GM12878 (cell line): ENCODE results near the gene BTNL8. TPM values are rescaled to one million over a fixed set of nuclear protein-coding genes. Genes with fewer than 3 reads are reported as not detected.
"Not testable (repeated sequence)": the region's sequence is repeated elsewhere in the genome, so short reads cannot be mapped to it uniquely, and the experiment has no call there.

Experiments
- ATAC-seq: fragments of 200-7000 bp; cut with Tn5 transposase; 3 replicates; pipeline ENCODE4 v1.9.1; 2020; ENCODE audit warnings: mild to moderate bottlenecking, moderate library complexity
- BruUV-seq: library from RNA; stranded (reverse); fragments of 400-500 nt; replicated peaks from 2 replicates; lab custom pipeline; 2021; lab: Mats Ljungman, UMichigan
- CTCF ChIA-PET: fragments of 300-600 bp; sonication (Branson Sonifier 250); formaldehyde crosslinking; extraction: SDS; loops from one replicate; lab custom pipeline; 2021; ENCODE audit warnings: inconsistent platforms; lab: Yijun Ruan, JAX
- POLR2A ChIA-PET: fragments of 350-600 bp; formaldehyde crosslinking; extraction: SDS; loops from one replicate; lab custom pipeline; 2021; ENCODE audit warnings: inconsistent platforms; lab: Charles Lee
- RAD21 ChIA-PET: fragments of 300-600 bp; sonication (Branson Sonifier 250); formaldehyde crosslinking; loops from one replicate; lab custom pipeline; 2023; ENCODE audit warnings: antibody characterized with exemption; ENCODE audit not compliant: unreplicated experiment; lab: Charles Lee
- SMC1A ChIA-PET: fragments of 300-600 bp; sonication (Branson Sonifier 250); formaldehyde crosslinking; loops from one replicate; lab custom pipeline; 2023; ENCODE audit not compliant: unreplicated experiment, uncharacterized antibody; lab: Charles Lee
- DNase-seq: peaks from one replicate; pipeline ENCODE4 v3.0.0-alpha.2; 2011; ENCODE audit warnings: low read depth, low spot score
- FAIRE-seq: peaks from 3 replicates; lab custom pipeline; 2011; peaks lifted over from hg19 to GRCh38; lab: Jason Lieb, UNC
- H2AFZ ChIP-seq: 2 replicates; pipeline ENCODE4 v1.6.0; 2011; ENCODE audit warnings: low read depth, low read length, control low read depth; ENCODE audit not compliant: control insufficient read depth
- H3K27ac ChIP-seq: 2 replicates; pipeline ENCODE4 v1.5.1; 2011; ENCODE audit warnings: control low read depth; ENCODE audit not compliant: control insufficient read depth, insufficient read depth
- H3K27me3 ChIP-seq, 2 experiments: replicated peaks in 1 of 2; 2 replicates each; pipeline versions ENCODE4 v1.6.0 to v1.6.1; 2011; ENCODE audit warnings: low read length in 1 of 2; ENCODE audit not compliant: control insufficient read depth in 2 of 2, insufficient read depth in 2 of 2
- H3K36me3 ChIP-seq, 2 experiments: 2 replicates each; pipeline ENCODE4 v1.5.1; 2011; ENCODE audit warnings: low read length in 1 of 2; ENCODE audit not compliant: control insufficient read depth in 2 of 2, insufficient read depth in 2 of 2
- H3K4me1 ChIP-seq: 2 replicates; pipeline ENCODE4 v1.6.1; 2011; ENCODE audit warnings: mild to moderate bottlenecking, low read length, moderate library complexity, mixed read lengths; ENCODE audit not compliant: control insufficient read depth, insufficient read depth
- H3K4me2 ChIP-seq: 2 replicates; pipeline ENCODE4 v1.6.0; 2011; ENCODE audit warnings: control low read depth; ENCODE audit not compliant: control insufficient read depth, insufficient read depth
- H3K4me3 ChIP-seq: fragments of 200-600 bp; sonication (generic); 2 replicates; pipeline ENCODE4 v1.5.1; 2016
- H3K79me2 ChIP-seq: 2 replicates; pipeline ENCODE4 v1.6.0; 2011; ENCODE audit warnings: low read length; ENCODE audit not compliant: control insufficient read depth, insufficient read depth
- H3K9ac ChIP-seq: 2 replicates; pipeline ENCODE4 v1.8.0; 2011; ENCODE audit warnings: low read length, control low read depth, mixed read lengths; ENCODE audit not compliant: control insufficient read depth, insufficient read depth
- H3K9me3 ChIP-seq: replicated peaks from 3 replicates; pipeline ENCODE4 v1.5.1; 2011; ENCODE audit warnings: mild to moderate bottlenecking, low read length; ENCODE audit not compliant: control insufficient read depth, insufficient read depth
- H4K20me1 ChIP-seq: 2 replicates; pipeline ENCODE4 v1.6.0; 2011; ENCODE audit not compliant: control insufficient read depth, insufficient read depth
- BCL11A ChIP-seq: IDR thresholded peaks from 2 replicates; pipeline ENCODE4 v1.6.1; 2011; ENCODE audit warnings: low read depth, low read length
- BCL3 ChIP-seq: IDR thresholded peaks from 2 replicates; pipeline ENCODE4 v1.6.1; 2011; ENCODE audit warnings: borderline replicate concordance, low read depth, mild to moderate bottlenecking, moderate library complexity, low read length; ENCODE audit not compliant: insufficient read depth, poor library complexity, severe bottlenecking
- BCLAF1 ChIP-seq: fragments of 450-650 bp; IDR thresholded peaks from 2 replicates; pipeline ENCODE4 v1.6.1; 2017; ENCODE audit warnings: antibody characterized with exemption, mild to moderate bottlenecking, moderate library complexity
- CBFB ChIP-seq: IDR thresholded peaks from 2 replicates; pipeline ENCODE4 v1.6.1; 2016; ENCODE audit warnings: antibody characterized with exemption, low read depth
- EGR1 ChIP-seq, 2 experiments: IDR thresholded peaks; 1 replicate in 1 of 2; 2 replicates in 1 of 2; pipeline ENCODE4 v1.6.1; 2011 to 2012; ENCODE audit warnings: low read depth in 2 of 2, low read length in 2 of 2, borderline replicate concordance in 1 of 2, mild to moderate bottlenecking in 1 of 2, moderate library complexity in 1 of 2
- KLF5 ChIP-seq: fragments of 450-650 bp; IDR thresholded peaks from 2 replicates; pipeline ENCODE4 v1.6.1; 2014; ENCODE audit warnings: mild to moderate bottlenecking; ENCODE audit not compliant: partially characterized antibody
- MAX ChIP-seq: IDR thresholded peaks from 2 replicates; pipeline ENCODE4 v1.6.1; 2012; ENCODE audit warnings: low read depth, low read length, improper control_type of control experiment
- MTA2 ChIP-seq: fragments of 450-650 bp; IDR thresholded peaks from 2 replicates; pipeline ENCODE4 v1.6.1; 2016; ENCODE audit warnings: low read depth, mild to moderate bottlenecking, moderate library complexity
- MXI1 ChIP-seq: fragments of 150-350 bp; IDR thresholded peaks from 2 replicates; pipeline ENCODE4 v1.6.1; 2011; ENCODE audit warnings: low read depth, mild to moderate bottlenecking, inconsistent platforms, low read length, improper control_type of control experiment
- NFYA ChIP-seq: IDR thresholded peaks from 2 replicates; pipeline ENCODE4 v1.6.1; 2011; ENCODE audit warnings: low read depth, mild to moderate bottlenecking, low read length, improper control_type of control experiment, borderline replicate concordance
- SMC3 ChIP-seq: IDR thresholded peaks from 2 replicates; pipeline ENCODE4 v1.6.1; 2011; ENCODE audit warnings: low read length, improper control_type of control experiment, borderline replicate concordance
- SUZ12 ChIP-seq: fragments of 200-600 bp; sonication (generic); IDR thresholded peaks from one replicate; pipeline ENCODE4 v1.6.1; 2018; ENCODE audit warnings: antibody characterized with exemption, mild to moderate bottlenecking; ENCODE audit not compliant: unreplicated experiment
- TARDBP ChIP-seq: IDR thresholded peaks from 2 replicates; pipeline ENCODE4 v1.6.1; 2016; ENCODE audit warnings: borderline replicate concordance
- WGBS: methylation state at CpG from one replicate; pipeline ENCODE4 v1.1.6; 2016; ENCODE audit warnings: low lambda C conversion rate; ENCODE audit not compliant: insufficient replicate concordance, insufficient coverage; ENCODE audit errors: missing lambda C conversion rate; 5-methylcytosine and 5-hydroxymethylcytosine counted together
- in situ Hi-C: fragments of 300-500 bp; cut with MboI; formaldehyde crosslinking; loops from 9 replicates; pipeline ENCODE4 v1.14.3; 2018; ENCODE audit warnings: mixed read lengths
- intact Hi-C: fragments of 100-400 bp; cut with micrococcal nuclease; formaldehyde crosslinking; loops from one replicate; pipeline ENCODE4 v1.14.2; 2022; ENCODE audit not compliant: unreplicated experiment
- polyA plus RNA-seq, 11 experiments: library from polyadenylated mRNA; depleted of rRNA in 4 of 11; unstranded in 6 of 11; stranded (reverse) in 5 of 11; fragments of >200 nt; fragmentation: Nextera tagmentation in 4 of 11; fragmentation: Illumina TruSeq in 1 of 11; extraction: Ambion mirVana in 4 of 11; extraction: Trizol in 1 of 11; gene quantifications; 1 replicate in 1 of 11; 2 replicates in 10 of 11; pipeline versions ENCODE4 v1.2.1 to v1.2.3, GENCODE V29; 2011 to 2016; ENCODE audit warnings: inconsistent platforms in 2 of 11, missing spikeins in 2 of 11, low read depth in 1 of 11
- total RNA-seq, 4 experiments: library from RNA; depleted of rRNA in 3 of 4; stranded (reverse); fragments of >200 nt in 3 of 4; fragmentation: Illumina TruSeq in 1 of 4; extraction: Trizol in 1 of 4; gene quantifications; 2 replicates each; pipeline versions ENCODE4 v1.2.1 to v1.2.3, GENCODE V29; 2013 to 2021

The BTNL8 gene
- total and polyA plus RNA-seq, 10 of the 15 experiments (the other 5 are each of a cell fraction or from before 2014, with no cell fraction given): 0.13 to 3.4 (median 0.26) TPM; not detected in 2

GRCh38 chr5:180895330-180895729 is 3.6 kb upstream of the BTNL8 start:
- WGBS: 29% methylated on average over 1 of the region's 1 CpG
- H2AFZ ChIP-seq, DNase-seq, intact Hi-C loops, H3K9ac ChIP-seq, H3K27ac ChIP-seq, H4K20me1 ChIP-seq, ATAC-seq, H3K27me3 ChIP-seq, H3K4me1 ChIP-seq, in situ Hi-C loops, BruUV-seq, H3K36me3 ChIP-seq, SMC1A ChIA-PET, RAD21 ChIA-PET, H3K79me2 ChIP-seq, FAIRE-seq, CTCF ChIA-PET, H3K9me3 ChIP-seq, POLR2A ChIA-PET, H3K4me3 ChIP-seq, H3K4me2 ChIP-seq: not testable (repeated sequence)

GRCh38 chr5:180900178-180900577 is 1.2 kb downstream of the BTNL8 start:
- RAD21 ChIA-PET: no interaction called here
- Histone ChIP-seq H2AFZ (no peak overlapping the region), H3K9me3 (no peaks in the 10 kb centered on the region; the same call in 2 of the 3 replicates), H3K36me3 (no peaks in the 10 kb centered on the region), H3K4me1 (no peaks in the 10 kb centered on the region), H3K9ac (no peak overlapping the region), H3K4me3 (no peak overlapping the region), H3K27me3 (no peaks in the 10 kb centered on the region), H4K20me1 (no peaks in the 10 kb centered on the region), H3K79me2 (no peaks in the 10 kb centered on the region), H3K27ac (no peak overlapping the region), H3K4me2 (no peak overlapping the region)
- in situ Hi-C loops: no loop called here
- ATAC-seq (no peak), DNase-seq (no peak), FAIRE-seq (no peak)
- SMC1A ChIA-PET: interaction anchor here (1.0 to 2.1 kb wide), 4 partner anchors 9 to 75 kb away, joined by 3 to 5 read pairs (median 4); no protein-coding TSS in a partner anchor
- POLR2A ChIA-PET: no interaction called here
- CTCF ChIA-PET: interaction anchor here (0.9 to 1.1 kb wide), 3 partner anchors 30 to 155 kb away, joined by 3 read pairs; no protein-coding TSS in a partner anchor
- intact Hi-C loops: no loop called here
- BruUV-seq: no TSS peak
- 47% methylated on average over 5 of the region's 5 CpGs for WGBS
- TF ChIP-seq EGR1 (IDR thresholded peaks at IDR 0.05; ENCODE audit: borderline replicate concordance in 1 of 2, low read depth in 2 of 2, low read length in 2 of 2): no peak
- no peak for TF ChIP-seq CBFB
- no peak for TF ChIP-seq BCLAF1
- TF ChIP-seq SMC3: no peak
- TF ChIP-seq BCL3: no peak
- TF ChIP-seq MTA2: no peak
- TF ChIP-seq BCL11A: no peak
- no peak for TF ChIP-seq KLF5
- no peak for TF ChIP-seq SUZ12
- TF ChIP-seq TARDBP: no peak
- no peak for TF ChIP-seq MAX
- TF ChIP-seq MXI1: no peak
- no peak for TF ChIP-seq NFYA
